GM13976 (cell line): ENCODE measurements around the gene EYS.
"Not testable (repeated sequence)": the region's sequence is repeated elsewhere in the genome, so short reads cannot be mapped to it uniquely, and the experiment has no call there.

Source experiments
- DNase-seq: peaks from one replicate; pipeline ENCODE4 v3.0.0; 2012; ENCODE audit warnings: low spot score
- in situ Hi-C: fragments of 300-500 bp; cut with MboI; formaldehyde crosslinking; loops from one replicate; pipeline ENCODE4 v1.12.0; 2022; ENCODE audit warnings: low sequenced_read_pairs, mixed read lengths, inconsistent platforms; ENCODE audit not compliant: unreplicated experiment
- TF ChIP-seq, protein P1 (sequence below): IDR thresholded peaks from 2 replicates; pipeline ENCODE4 v1.5.1; 2012; ENCODE audit warnings: borderline replicate concordance, mild to moderate bottlenecking; ENCODE audit not compliant: insufficient read depth; ENCODE audit errors: extremely low read depth, missing control alignments, control extremely low read depth

Gene EYS

DNA sequence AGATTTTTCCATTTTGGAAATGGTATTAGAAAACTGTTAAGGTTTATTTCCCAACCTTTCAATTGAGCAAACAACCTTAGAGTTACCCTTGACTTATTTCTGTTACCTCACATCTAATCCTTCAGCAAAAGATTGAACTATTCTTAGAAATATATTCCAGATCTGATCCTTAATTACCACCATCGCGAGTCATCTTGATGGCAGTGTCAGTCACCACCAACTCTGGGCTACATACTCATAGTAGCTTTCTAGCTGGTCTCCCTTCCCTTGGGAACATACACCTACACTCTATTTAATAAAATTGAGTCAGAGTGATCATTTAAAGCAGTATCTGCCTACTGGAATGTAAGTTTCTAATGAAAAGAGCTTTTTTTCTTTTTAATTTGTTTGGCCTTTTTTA lies 308.2 kb downstream of the EYS start:
- in situ Hi-C loops, result no loop called here
- no peak for DNase-seq
- TF ChIP-seq, protein P1, sequence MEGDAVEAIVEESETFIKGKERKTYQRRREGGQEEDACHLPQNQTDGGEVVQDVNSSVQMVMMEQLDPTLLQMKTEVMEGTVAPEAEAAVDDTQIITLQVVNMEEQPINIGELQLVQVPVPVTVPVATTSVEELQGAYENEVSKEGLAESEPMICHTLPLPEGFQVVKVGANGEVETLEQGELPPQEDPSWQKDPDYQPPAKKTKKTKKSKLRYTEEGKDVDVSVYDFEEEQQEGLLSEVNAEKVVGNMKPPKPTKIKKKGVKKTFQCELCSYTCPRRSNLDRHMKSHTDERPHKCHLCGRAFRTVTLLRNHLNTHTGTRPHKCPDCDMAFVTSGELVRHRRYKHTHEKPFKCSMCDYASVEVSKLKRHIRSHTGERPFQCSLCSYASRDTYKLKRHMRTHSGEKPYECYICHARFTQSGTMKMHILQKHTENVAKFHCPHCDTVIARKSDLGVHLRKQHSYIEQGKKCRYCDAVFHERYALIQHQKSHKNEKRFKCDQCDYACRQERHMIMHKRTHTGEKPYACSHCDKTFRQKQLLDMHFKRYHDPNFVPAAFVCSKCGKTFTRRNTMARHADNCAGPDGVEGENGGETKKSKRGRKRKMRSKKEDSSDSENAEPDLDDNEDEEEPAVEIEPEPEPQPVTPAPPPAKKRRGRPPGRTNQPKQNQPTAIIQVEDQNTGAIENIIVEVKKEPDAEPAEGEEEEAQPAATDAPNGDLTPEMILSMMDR, result no peak

DNA sequence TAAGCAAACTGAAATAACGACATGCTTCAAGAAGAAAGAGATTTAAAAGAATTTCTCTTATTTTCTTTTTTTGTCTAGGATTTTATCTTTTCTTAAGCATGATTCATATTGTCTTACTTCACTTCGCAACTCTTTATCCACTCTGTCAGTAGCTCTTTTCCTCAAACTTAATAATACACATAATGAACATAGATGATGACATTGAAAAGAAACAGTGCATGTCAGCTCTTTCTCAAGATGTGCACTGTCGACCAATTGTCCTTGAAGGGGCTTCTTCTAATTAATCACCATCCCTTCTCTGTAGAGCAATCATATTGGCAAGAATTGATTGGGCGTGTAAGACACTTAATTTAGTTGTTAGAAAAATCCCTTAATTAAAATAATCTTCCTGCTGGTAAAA lies 356.5 kb downstream of the EYS start:
- in situ Hi-C loops, result no loop called here
- TF ChIP-seq, protein P1, result no peak
- DNase-seq, result no peak

DNA sequence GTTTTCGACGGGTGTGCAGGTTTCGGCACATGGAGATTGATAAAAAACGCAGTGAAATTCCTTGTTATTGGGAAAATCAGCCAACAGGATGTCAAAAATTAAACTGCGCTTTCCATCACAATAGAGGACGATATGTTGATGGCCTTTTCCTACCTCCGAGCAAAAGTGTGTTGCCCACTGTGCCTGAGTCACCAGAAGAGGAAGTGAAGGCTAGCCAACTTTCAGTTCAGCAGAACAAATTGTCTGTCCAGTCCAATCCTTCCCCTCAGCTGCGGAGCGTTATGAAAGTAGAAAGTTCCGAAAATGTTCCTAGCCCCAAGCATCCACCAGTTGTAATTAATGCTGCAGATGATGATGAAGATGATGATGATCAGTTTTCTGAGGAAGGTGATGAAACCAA lies 404.4 kb downstream of the EYS start:
- DNase-seq, in situ Hi-C loops: not testable (repeated sequence)

DNA sequence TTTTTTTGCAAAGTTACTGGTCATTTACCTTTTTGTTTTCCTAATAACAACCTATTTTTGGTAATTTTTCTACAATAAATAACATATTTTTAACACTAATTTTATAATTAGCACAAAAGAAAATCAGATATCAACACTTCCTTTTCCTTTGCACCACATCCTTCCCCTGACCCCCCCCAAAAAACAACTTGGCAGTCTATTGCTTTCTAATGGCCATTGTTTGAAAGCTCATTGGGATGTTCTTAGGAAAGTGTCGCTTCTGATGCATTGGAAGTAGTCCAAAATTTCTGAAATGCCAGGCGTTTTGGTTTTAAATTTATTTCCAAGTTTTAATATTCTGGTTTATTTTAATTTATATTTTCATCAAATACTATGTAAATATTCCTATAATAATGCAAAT lies 407.8 kb downstream of the EYS start:
- in situ Hi-C loops, result no loop called here
- TF ChIP-seq, protein P1, result no peak
- DNase-seq, result no peak

DNA sequence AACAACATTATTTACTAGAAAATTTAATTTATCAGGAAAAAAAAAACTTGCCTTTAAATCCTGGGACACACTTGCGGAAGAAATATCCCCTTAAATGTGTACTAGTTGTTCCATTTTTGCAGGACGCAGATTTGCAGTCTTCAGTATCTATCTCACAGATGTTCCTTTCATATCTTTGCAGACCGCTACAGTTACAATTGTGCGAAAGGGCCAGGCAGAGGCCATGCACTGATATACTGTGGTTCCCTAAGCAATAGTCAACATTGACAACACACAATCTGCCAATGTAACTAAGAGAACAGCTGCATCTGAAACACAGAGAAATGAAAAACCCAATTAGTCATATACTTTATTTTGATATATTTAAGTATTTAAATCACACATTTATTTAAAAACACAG lies 411.2 kb downstream of the EYS start:
- in situ Hi-C loops, result no loop called here
- TF ChIP-seq, protein P1, result no peak
- DNase-seq, result no peak

DNA sequence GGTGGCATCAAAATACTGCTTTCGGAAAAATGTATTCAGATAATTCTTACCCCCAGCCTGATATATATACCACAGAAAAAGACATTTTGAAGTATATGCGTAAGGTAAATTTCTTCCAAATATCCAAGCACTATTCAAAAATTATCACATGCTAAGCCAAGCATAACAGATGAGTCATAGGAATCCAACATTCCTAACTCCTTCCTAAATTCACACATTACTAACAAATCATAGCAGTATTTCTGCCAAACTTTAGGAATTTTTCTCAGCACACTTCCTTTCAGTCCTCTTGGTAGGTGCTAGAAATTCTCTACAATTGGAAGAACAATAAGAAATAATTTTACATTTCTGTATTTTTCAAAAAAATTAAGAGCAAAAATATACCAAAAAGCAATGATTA lies 417.5 kb downstream of the EYS start:
- DNase-seq, result no peak
- TF ChIP-seq, protein P1, result no peak
- in situ Hi-C loops, result no loop called here

DNA sequence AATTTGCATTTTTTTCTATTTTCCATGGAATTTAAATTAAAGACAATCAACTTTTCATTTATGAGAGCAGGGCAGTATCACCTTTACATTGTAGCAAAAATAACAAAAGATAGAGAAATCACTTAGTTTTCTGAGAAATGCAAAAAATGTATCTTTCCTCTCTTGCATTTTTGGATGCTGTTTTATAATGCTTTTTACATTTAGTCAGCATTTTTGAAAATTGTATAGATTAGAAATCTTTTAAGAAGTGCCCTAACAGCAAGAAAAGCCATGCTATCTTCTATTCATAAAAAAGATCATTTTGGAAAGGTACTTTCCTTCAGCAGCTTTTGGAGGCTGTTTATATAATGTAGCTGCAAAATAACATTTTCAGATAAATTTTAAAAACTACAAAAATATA lies 421.8 kb downstream of the EYS start:
- TF ChIP-seq, protein P1, result no peak
- in situ Hi-C loops, result no loop called here
- DNase-seq, result no peak
